Ectodermal cell (in vitro differentiated cells): Measurements from ENCODE around the gene PSENEN.

Source experiments
- H3K27ac ChIP-seq: 2 replicates; pipeline ENCODE4 v1.7.0; 2013; ENCODE audit warnings: mild to moderate bottlenecking, low read depth, low read length; ENCODE audit not compliant: insufficient read depth, poor library complexity, severe bottlenecking
- H3K27me3 ChIP-seq: 2 replicates; pipeline ENCODE4 v1.7.0; 2013; ENCODE audit warnings: mild to moderate bottlenecking, low read length; ENCODE audit not compliant: insufficient read depth, control insufficient read depth, poor library complexity, severe bottlenecking
- H3K36me3 ChIP-seq: one replicate; pipeline ENCODE4 v1.7.0; 2013; ENCODE audit warnings: low read length; ENCODE audit not compliant: control insufficient read depth, insufficient read depth
- H3K4me1 ChIP-seq: one replicate; pipeline ENCODE4 v1.7.0; 2013; ENCODE audit warnings: low read length; ENCODE audit not compliant: control insufficient read depth, insufficient read depth
- H3K4me3 ChIP-seq: 2 replicates; pipeline ENCODE4 v1.7.0; 2013; ENCODE audit warnings: low read depth, low read length, control low read depth; ENCODE audit not compliant: insufficient read depth
- H3K9me3 ChIP-seq: 2 replicates; pipeline ENCODE4 v1.7.0; 2013; ENCODE audit warnings: mild to moderate bottlenecking, low read length, moderate library complexity; ENCODE audit not compliant: control insufficient read depth
- WGBS, 2 experiments: methylation state at CpG; one replicate each; pipeline ENCODE4 v1.1.7; 2013; ENCODE audit warnings: missing lambda C conversion rate in 2 of 2; 5-methylcytosine and 5-hydroxymethylcytosine counted together

Gene PSENEN

GRCh38 chr19:35725216-35725861 lies 20.1 kb upstream of the PSENEN start:
- no peak overlapping the region for H3K27ac ChIP-seq
- H3K4me1 ChIP-seq = no peaks in the 10 kb centered on the region
- H3K36me3 ChIP-seq = peaks cover 66% of the 10 kb centered on the region
- H3K9me3 ChIP-seq = no peaks in the 10 kb centered on the region
- H3K4me3 ChIP-seq = no peak overlapping the region
- H3K27me3 ChIP-seq = no peaks in the 10 kb centered on the region
- WGBS, 2 experiments = 93 to 95% methylated on average over 23 of the region's 23 CpGs

GRCh38 chr19:35727053-35727955 lies 18.1 kb upstream of the PSENEN start:
- no peak overlapping the region for H3K27ac ChIP-seq
- H3K27me3 ChIP-seq = no peaks in the 10 kb centered on the region
- WGBS, 2 experiments = 95 to 96% methylated on average over 25 of the region's 25 CpGs
- H3K36me3 ChIP-seq = peaks cover 73% of the 10 kb centered on the region
- no peaks in the 10 kb centered on the region for H3K9me3 ChIP-seq
- no peak overlapping the region for H3K4me3 ChIP-seq
- no peaks in the 10 kb centered on the region for H3K4me1 ChIP-seq

- WGBS, 2 experiments = 94 to 96% methylated on average over 19 of the region's 19 CpGs
- Histone ChIP-seq H3K9me3 (no peaks in the 10 kb centered on the region), H3K27ac (no peak overlapping the region), H3K4me3 (no peak overlapping the region), H3K36me3 (peaks cover 69% of the 10 kb centered on the region), H3K4me1 (no peaks in the 10 kb centered on the region), H3K27me3 (no peaks in the 10 kb centered on the region)
These were observed 17.3 kb upstream of the PSENEN start for GRCh38 chr19:35727956-35728706.

- H3K4me3 ChIP-seq = no peak overlapping the region
- H3K27ac ChIP-seq = no peak overlapping the region
- H3K36me3 ChIP-seq = peaks cover 62% of the 10 kb centered on the region
- WGBS, 2 experiments = 96% methylated on average over 18 of the region's 18 CpGs
- H3K27me3 ChIP-seq = no peaks in the 10 kb centered on the region
- H3K9me3 ChIP-seq = no peaks in the 10 kb centered on the region
- no peaks in the 10 kb centered on the region for H3K4me1 ChIP-seq
These were observed 16.4 kb upstream of the PSENEN start for GRCh38 chr19:35729021-35729420.

- Histone ChIP-seq H3K36me3 (peaks cover 61% of the 10 kb centered on the region), H3K27me3 (no peaks in the 10 kb centered on the region), H3K4me1 (no peaks in the 10 kb centered on the region), H3K4me3 (no peak overlapping the region), H3K9me3 (no peaks in the 10 kb centered on the region), H3K27ac (no peak overlapping the region)
- 93 to 94% methylated on average over 11 of the region's 11 CpGs for WGBS, 2 experiments
These were observed 15.7 kb upstream of the PSENEN start for GRCh38 chr19:35729763-35730162.

- Histone ChIP-seq H3K27me3 (no peaks in the 10 kb centered on the region), H3K4me1 (no peaks in the 10 kb centered on the region), H3K4me3 (no peak overlapping the region), H3K27ac (no peak overlapping the region), H3K9me3 (no peaks in the 10 kb centered on the region), H3K36me3 (peaks cover 55% of the 10 kb centered on the region)
- WGBS, 2 experiments = 95 to 96% methylated on average over 18 of the region's 18 CpGs
These were observed 15.1 kb upstream of the PSENEN start for GRCh38 chr19:35730326-35730725.

GRCh38 chr19:35731353-35731752 lies 14.1 kb upstream of the PSENEN start:
- H3K9me3 ChIP-seq = no peaks in the 10 kb centered on the region
- H3K27me3 ChIP-seq = no peaks in the 10 kb centered on the region
- H3K36me3 ChIP-seq = peaks cover 48% of the 10 kb centered on the region
- H3K27ac ChIP-seq = no peak overlapping the region
- H3K4me1 ChIP-seq = no peaks in the 10 kb centered on the region
- 92 to 93% methylated on average over 9 of the region's 9 CpGs for WGBS, 2 experiments
- no peak overlapping the region for H3K4me3 ChIP-seq

GRCh38 chr19:35731779-35732405 lies 13.6 kb upstream of the PSENEN start:
- Histone ChIP-seq H3K36me3 (peaks cover 50% of the 10 kb centered on the region), H3K4me3 (no peak overlapping the region), H3K4me1 (no peaks in the 10 kb centered on the region), H3K9me3 (no peaks in the 10 kb centered on the region), H3K27me3 (no peaks in the 10 kb centered on the region), H3K27ac (no peak overlapping the region)
- 90 to 94% methylated on average over 21 of the region's 21 CpGs for WGBS, 2 experiments

GRCh38 chr19:35732540-35733179 lies 12.8 kb upstream of the PSENEN start:
- H3K36me3 ChIP-seq = peaks cover 52% of the 10 kb centered on the region
- H3K4me1 ChIP-seq = no peaks in the 10 kb centered on the region
- no peaks in the 10 kb centered on the region for H3K27me3 ChIP-seq
- no peak overlapping the region for H3K27ac ChIP-seq
- WGBS, 2 experiments = 95 to 96% methylated on average over 25 of the region's 25 CpGs
- no peaks in the 10 kb centered on the region for H3K9me3 ChIP-seq
- no peak overlapping the region for H3K4me3 ChIP-seq
